Measurements from ENCODE around the gene TCEAL9.
"Not testable (repeated sequence)": the region's sequence is repeated elsewhere in the genome, so short reads cannot be mapped to it uniquely, and the experiment has no call there.

The TCEAL9 gene, protein sequence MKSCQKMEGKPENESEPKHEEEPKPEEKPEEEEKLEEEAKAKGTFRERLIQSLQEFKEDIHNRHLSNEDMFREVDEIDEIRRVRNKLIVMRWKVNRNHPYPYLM

DNA sequence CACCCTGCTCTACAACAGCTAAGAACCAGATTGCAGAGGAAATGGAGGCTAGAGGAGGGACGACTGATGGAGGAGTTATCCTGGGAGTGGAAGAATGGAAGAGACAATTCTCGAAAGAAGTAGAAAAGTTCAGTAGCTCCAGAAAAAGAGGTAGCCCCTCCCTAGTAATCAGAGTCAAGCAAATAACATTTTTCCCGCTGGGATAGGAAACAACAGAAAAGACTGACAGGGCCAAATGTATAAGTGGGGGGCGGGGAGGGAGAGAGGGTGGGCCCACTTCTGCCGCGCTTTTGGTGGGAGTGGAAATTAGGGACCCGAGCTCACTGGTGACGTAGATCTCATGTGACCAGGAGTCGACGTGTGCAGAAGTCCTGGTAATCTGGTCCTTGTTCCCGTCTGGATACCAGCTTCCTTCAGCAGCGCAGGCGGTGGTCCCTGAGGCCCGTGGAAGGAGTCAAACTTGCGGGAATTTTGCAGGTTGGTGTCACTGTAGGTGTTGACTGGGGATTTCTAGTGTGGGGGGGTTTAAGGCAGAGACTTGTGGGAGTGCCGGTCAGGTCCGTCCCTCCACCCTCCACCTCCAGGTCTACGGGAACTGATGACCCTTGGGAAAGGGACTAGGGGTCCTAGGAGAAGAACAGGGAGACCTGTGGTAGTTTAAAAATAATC, at the start of gene TCEAL9:
Gene TCEAL9, plus strand, starts transcription at position 377 of the 669 bp plus-strand sequence. CDS start 1,179 bp downstream, outside the sequence.
- Mint-ChIP-seq H3K9me3 (no peaks in the 10 kb centered on the region), H3K4me1 (peaks cover 9% of the 10 kb centered on the region), H3K4me3 (peak within 1 kb of the TSS; percentile 73), H3K27ac (peak within 1 kb of the TSS; percentile 33), H3K27me3 (peaks cover 22% of the 10 kb centered on the region), H3K36me3 (no peaks in the 10 kb centered on the region)
- no peak for DNase-seq
- CTCF ChIA-PET = no interaction called here

DNA sequence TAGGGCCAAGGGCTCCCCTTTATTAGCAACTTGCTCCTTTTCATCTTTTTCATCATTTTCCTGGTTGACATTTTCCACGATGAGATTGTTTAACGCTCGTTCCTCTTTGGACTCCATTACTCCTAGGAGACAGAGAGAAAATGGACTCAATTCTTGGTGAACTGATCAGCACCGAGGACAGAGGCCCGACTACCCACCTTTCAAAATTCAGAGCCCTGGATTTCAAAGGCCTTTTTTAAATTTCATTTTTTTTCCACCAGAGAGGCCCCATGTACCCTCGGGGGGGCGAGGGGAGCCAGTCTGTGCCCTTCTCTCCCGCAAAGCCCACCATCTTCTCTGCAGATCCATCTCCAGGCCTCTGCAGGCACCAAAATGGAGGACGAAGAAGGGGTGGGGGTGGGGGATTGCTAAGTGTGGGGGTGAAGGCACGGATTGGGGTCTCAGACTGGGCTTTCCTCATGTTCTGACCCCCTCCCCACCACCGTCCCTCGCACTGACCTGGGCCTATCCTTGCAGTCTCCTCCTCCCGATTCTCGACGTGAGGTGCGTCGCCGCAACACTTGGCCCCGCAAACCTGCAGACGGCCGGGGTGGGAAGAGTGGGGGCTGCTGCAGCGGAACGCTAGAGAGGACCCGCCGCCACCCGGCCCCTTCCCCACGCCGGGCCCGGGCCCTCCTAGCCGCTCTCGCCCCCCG, 46.3 kb upstream of the TCEAL9 start:
- CTCF ChIA-PET = no interaction called here
- Mint-ChIP-seq H3K4me1 (peaks cover 6% of the 10 kb centered on the region), H3K4me3 (peak overlapping the region; percentile 40), H3K27me3 (no peaks in the 10 kb centered on the region), H3K9me3 (no peaks in the 10 kb centered on the region), H3K36me3 (peaks cover 5% of the 10 kb centered on the region), H3K27ac (no peak overlapping the region)
- DNase-seq = no peak

DNA sequence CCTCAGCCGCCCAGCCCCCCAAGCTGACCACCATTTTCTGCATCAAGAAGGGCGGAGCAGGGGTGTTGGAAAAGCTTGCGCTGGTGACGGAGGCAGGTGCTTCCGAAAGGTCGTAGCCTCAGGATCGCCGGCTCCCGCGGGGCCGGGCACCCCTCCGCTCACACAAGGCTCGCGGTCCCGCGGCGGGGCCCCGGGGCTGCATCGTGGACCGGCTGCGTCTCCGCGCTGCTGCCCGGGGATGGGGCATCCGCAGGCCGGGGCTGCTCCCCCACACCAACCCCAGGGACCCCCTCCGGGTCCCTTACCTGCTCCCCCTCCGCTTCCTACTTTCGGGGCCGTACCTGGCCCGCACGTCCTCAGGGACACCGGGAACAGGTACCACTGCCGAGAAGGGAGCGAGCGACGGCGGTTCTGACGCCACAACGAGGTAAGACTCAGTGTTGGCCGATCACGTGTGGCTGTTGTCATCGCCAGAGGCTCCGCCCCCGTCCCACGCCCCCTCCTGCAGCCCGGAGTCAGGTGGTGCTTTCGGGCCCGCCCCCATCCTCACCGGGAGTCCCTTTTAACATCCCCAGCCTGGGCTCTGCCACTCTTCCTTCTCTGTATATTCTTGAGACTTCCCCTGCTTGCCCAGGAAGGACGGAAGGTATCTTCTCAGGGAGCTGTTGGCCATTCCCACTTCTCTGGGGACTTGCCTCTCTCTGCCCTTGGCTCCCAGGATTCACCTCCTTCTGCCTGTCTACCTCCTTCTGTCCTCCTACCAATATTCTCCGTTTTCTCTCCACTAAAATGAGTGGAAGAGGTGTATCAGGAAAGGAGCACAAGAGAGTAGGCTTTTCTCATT, 45.5 kb upstream of the TCEAL9 start, which contains the start of gene BEX2:
Gene BEX2, minus strand, starts transcription at position 436 of the 844 bp plus-strand sequence. CDS start 1,014 bp downstream, outside the sequence.
- Mint-ChIP-seq H3K27ac (peak within 1 kb of the TSS; percentile 75), H3K36me3 (peaks cover 5% of the 10 kb centered on the region), H3K4me3 (peak within 1 kb of the TSS; percentile 72), H3K27me3 (no peaks in the 10 kb centered on the region), H3K4me1 (peaks cover 2% of the 10 kb centered on the region), H3K9me3 (no peaks in the 10 kb centered on the region)
- peak; percentile 91 for DNase-seq
- CTCF ChIA-PET = no interaction called here

DNA sequence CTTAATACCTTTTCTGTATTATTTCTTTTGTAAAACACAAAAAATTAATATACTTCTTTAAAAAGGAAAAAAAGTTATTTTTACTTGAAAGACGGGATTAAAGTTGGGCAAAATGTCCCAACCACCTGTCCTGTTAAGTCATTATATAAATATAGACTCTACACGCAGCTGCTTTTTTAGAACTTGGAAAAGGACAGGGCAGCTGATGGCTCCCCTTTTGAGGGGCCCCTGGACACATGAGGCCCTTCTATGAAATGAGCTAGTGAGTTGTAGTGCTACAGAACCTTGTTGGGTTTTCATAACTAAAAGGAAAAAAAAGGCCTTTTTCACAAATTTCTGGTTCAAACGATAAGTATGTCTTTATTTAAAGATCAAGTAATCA, 44.9 kb upstream of the TCEAL9 start:
- Mint-ChIP-seq H3K4me3 (peak overlapping the region; percentile 72), H3K27me3 (no peaks in the 10 kb centered on the region), H3K4me1 (peaks cover 2% of the 10 kb centered on the region), H3K27ac (no peak overlapping the region), H3K9me3 (no peaks in the 10 kb centered on the region), H3K36me3 (peaks cover 5% of the 10 kb centered on the region)
- CTCF ChIA-PET = no interaction called here
- DNase-seq = no peak

DNA sequence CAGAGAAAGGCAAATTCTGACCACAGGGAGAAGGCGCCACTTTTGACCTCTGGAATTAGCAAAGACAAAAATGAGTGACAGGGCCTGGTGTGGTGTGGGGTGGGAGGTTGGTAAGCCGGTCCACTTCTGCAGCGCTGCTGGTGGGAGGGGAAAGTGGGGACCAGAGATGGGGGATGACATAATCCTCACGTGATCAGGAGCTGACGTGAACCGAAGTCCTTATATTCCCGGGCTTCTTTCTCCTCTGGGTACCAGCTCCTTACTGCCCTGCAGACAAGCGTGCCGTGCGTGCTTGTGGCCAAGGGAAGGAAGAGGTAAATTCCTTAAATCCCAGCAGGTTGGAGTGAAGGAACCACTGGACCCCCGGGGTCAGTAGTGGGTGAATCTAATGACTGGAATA, 26.3 kb upstream of the TCEAL9 start, which contains the start of gene TCEAL7:
Gene TCEAL7, plus strand, starts transcription at position 249 of the 400 bp plus-strand sequence. CDS start 1,165 bp downstream, outside the sequence.
- H3K4me3 Mint-ChIP-seq = no peak within 1 kb of the TSS
- H3K27ac Mint-ChIP-seq = no peak within 1 kb of the TSS
- peaks cover 22% of the 10 kb centered on the region for H3K27me3 Mint-ChIP-seq
- no peaks in the 10 kb centered on the region for H3K4me1 Mint-ChIP-seq
- no peaks in the 10 kb centered on the region for H3K36me3 Mint-ChIP-seq
- no peak for DNase-seq
- H3K9me3 Mint-ChIP-seq = no peaks in the 10 kb centered on the region
- CTCF ChIA-PET = no interaction called here

DNA sequence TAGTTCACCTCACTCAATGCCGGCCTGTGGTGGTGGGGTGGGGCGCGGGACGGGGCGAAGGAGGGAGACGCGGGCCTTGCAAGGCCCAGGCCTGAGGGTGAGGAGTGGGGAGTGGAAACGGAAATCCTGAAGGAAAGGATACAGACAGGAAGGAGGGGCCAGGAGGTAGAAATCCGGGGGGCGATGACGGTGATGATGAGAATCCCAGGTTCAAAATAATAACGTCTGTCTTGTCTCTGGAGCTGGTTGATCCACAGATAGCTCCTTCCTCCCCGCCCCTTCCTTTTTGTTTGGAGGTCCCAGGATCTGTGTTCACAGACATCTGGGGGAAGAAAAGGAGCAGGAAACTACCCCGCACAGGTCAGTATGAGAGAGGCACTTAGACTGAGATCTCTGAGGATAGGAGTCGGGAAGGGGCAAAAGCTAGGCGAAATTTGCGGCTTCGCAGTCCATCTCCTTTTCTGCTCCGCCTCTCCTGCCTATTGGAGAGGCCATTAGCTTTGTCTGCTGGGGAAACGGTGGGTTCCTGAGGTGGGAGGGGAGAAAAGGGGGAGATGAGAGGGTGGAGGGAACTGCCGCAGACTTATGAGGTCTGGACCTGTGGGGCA, 25.5 kb upstream of the TCEAL9 start:
- no peak for DNase-seq
- no peaks in the 10 kb centered on the region for H3K9me3 Mint-ChIP-seq
- peaks cover 22% of the 10 kb centered on the region for H3K27me3 Mint-ChIP-seq
- no peaks in the 10 kb centered on the region for H3K4me1 Mint-ChIP-seq
- CTCF ChIA-PET = no interaction called here
- no peaks in the 10 kb centered on the region for H3K36me3 Mint-ChIP-seq
- H3K27ac Mint-ChIP-seq = no peak overlapping the region
- H3K4me3 Mint-ChIP-seq = no peak overlapping the region

DNA sequence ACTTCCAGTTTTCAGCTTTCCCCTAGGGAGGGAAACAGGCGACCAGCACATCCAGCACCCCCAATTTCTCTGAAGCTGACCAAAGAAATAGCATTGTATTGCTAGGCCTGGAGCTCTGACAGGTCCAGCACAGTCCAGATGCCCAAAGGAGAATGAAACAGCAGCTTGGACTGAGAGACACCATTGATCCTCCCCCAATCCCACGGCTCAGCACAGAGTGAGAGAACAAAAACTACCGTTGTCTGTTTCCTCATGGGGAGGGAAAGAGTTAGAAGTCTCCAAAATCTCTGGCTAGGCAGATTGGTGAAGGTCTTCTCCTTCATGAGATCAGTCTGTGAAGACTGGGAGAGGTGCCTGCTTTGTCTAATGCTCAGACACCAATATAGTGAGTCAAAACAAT, 17.6 kb upstream of the TCEAL9 start:
- Mint-ChIP-seq H3K4me3 (no peak overlapping the region), H3K27ac (no peak overlapping the region), H3K27me3 (peaks cover 13% of the 10 kb centered on the region), H3K4me1 (peaks cover 4% of the 10 kb centered on the region), H3K9me3 (no peaks in the 10 kb centered on the region), H3K36me3 (no peaks in the 10 kb centered on the region)
- DNase-seq = no peak
- CTCF ChIA-PET = no interaction called here

DNA sequence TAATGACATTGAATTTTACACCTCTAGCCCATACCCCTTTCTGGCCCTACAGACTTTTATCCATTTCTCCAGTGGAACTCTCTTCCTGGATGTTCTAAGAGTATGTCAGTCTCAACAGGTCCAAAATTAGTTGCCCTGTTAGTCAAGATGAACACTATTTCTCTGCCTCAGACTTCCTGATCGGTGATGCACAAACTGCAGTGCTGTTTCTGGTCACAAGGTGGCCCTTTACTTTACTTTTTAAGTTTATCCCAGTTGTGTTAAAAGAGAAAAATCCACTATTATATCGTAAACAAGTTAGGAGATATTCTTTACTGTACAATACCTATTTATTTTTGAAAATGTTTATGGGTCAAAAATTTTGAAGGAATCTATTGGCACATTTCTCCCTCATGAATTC, 13.2 kb upstream of the TCEAL9 start:
- DNase-seq = peak; percentile 55
- Mint-ChIP-seq H3K27me3 (peaks cover 9% of the 10 kb centered on the region), H3K27ac (no peak overlapping the region), H3K9me3 (no peaks in the 10 kb centered on the region), H3K4me1 (peaks cover 4% of the 10 kb centered on the region), H3K4me3 (no peak overlapping the region), H3K36me3 (no peaks in the 10 kb centered on the region)
- CTCF ChIA-PET = interaction anchor here (0.6 to 1.4 kb wide), 2 partner anchors 62 to 121 kb away, joined by 5 to 7 read pairs; no protein-coding TSS in a partner anchor

DNA sequence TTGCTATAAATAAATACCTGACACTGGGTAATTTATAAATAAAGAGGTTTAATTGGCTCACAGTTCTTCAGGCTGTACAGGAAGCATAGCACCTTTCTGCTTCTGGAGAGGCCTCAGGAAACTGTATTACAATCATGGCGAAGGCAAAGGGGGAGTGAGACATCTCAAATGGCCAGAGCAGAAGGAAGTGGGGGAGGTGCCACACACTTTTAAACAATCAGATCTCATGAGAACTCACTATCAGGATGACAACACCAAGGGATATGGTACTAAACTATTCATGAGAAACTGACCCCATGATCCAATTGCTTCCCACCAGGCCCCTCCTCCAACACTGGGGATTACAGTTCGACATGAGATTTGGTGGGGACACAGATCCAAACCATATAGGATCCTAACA, 11.7 kb upstream of the TCEAL9 start:
- no peaks in the 10 kb centered on the region for H3K9me3 Mint-ChIP-seq
- H3K27me3 Mint-ChIP-seq = peaks cover 7% of the 10 kb centered on the region
- no peak overlapping the region for H3K27ac Mint-ChIP-seq
- no peak for DNase-seq
- no peak overlapping the region for H3K4me3 Mint-ChIP-seq
- CTCF ChIA-PET = no interaction called here
- no peaks in the 10 kb centered on the region for H3K36me3 Mint-ChIP-seq
- peaks cover 4% of the 10 kb centered on the region for H3K4me1 Mint-ChIP-seq

DNA sequence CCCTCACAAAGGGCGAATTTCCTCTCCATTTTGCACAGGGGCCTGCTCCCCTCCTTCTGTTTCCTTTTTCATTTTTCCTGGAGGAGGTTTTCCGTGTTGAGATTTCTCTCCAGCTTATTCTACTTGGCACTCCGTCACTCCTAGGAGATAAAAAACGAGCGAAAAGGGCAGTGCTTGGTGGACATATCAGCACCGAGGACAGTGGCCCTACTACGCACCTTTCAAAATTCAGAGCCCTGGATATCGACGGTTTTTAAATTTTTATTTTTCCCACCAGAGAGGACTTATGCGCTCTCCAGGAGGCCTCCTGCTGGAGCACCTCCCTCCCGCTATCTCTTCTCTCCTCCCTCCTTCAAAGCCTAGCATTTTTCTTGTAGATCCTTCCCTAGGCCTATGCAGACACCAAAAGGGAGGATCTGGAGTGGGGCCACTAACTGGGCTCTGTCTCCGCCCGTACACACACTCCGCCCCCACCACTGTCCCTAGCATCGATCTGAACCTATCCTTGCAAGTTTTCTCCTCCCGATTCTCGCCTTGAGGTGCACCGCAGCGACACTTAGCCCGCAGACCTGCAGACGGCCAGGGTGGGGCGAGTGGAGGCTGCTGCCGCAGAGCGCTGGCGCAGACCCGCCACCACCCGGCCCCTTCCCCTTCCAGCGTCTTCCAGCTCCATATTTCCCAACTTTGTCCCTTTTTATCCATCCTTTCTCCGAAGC, 8.5 kb upstream of the TCEAL9 start:
- H3K9me3 Mint-ChIP-seq = no peaks in the 10 kb centered on the region
- no peak overlapping the region for H3K4me3 Mint-ChIP-seq
- CTCF ChIA-PET = interaction anchor here (0.6 kb wide), 1 partner anchor 19 kb away, joined by 3 read pairs; no protein-coding TSS in a partner anchor
- H3K36me3 Mint-ChIP-seq = no peaks in the 10 kb centered on the region
- DNase-seq = no peak
- H3K27me3 Mint-ChIP-seq = peaks cover 4% of the 10 kb centered on the region
- H3K27ac Mint-ChIP-seq = no peak overlapping the region
- peaks cover 3% of the 10 kb centered on the region for H3K4me1 Mint-ChIP-seq

DNA sequence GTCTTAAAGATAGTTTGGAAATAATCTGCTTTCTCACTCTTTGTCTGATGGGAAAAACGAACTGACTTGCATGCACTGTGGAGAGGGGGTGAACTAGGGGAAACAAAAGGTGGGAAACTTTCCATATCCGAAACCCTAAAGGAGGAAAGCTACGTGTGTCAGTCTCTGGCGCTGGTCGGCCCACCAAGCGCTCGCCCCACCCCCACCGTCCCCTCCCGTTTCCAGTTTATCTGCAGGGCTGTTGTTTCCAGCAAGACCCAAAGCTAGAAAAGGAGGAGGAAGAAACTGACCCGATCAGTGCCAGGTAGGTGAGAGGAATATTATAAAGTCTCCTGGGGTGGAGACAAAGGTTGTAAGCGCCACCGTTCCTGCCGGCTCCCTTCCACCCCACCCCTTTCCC, 552 bp downstream of the TCEAL9 start:
- H3K4me1 Mint-ChIP-seq = peaks cover 9% of the 10 kb centered on the region
- CTCF ChIA-PET = no interaction called here
- no peak for DNase-seq
- peak overlapping the region; percentile 73 for H3K4me3 Mint-ChIP-seq
- H3K9me3 Mint-ChIP-seq = no peaks in the 10 kb centered on the region
- H3K27me3 Mint-ChIP-seq = peaks cover 22% of the 10 kb centered on the region
- H3K27ac Mint-ChIP-seq = no peak overlapping the region
- no peaks in the 10 kb centered on the region for H3K36me3 Mint-ChIP-seq

DNA sequence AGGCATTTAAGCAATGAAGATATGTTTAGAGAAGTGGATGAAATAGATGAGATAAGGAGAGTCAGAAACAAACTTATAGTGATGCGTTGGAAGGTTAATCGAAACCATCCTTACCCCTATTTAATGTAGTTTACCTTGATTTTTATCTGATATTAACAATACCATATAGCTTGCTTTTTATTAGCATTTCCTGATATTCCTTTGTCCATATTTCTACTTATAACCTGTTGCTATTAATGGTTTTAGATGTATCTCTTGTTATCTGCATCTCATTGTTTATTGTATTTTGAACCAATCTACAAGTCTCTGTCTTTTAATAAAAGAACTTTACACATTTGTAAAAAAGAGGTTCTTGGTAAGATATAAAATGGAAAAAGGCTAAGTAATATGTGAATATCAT, 1.6 kb downstream of the TCEAL9 start:
- CTCF ChIA-PET = no interaction called here
- H3K4me1 Mint-ChIP-seq = peaks cover 9% of the 10 kb centered on the region
- H3K4me3 Mint-ChIP-seq = no peak overlapping the region
- no peak overlapping the region for H3K27ac Mint-ChIP-seq
- no peaks in the 10 kb centered on the region for H3K9me3 Mint-ChIP-seq
- no peaks in the 10 kb centered on the region for H3K36me3 Mint-ChIP-seq
- DNase-seq = no peak
- H3K27me3 Mint-ChIP-seq = peaks cover 22% of the 10 kb centered on the region

DNA sequence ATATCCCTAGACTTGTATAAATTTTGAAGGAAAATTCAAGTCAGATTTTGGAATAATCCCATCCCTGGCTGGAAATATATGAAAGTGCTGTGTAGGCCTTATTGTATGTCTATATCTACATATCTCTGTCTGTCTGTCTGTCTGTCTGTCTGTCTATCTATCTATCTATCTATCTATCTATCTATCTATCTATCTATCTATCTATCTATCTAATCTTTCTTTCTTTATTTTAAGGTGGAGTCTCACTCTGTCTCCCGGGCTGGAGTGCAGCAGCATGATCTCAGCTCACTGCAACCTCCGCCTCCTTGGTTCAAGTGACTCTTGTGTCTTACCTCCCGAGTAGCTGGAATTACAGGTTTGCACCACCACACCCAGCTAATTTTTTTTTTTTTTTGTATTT, 3.3 kb downstream of the TCEAL9 start:
- CTCF ChIA-PET = not testable (repeated sequence)

More for the DNA sequence above, 3.3 kb downstream of the TCEAL9 start:
- H3K27ac Mint-ChIP-seq, H3K4me3 Mint-ChIP-seq, H3K9me3 Mint-ChIP-seq, DNase-seq, H3K4me1 Mint-ChIP-seq, H3K36me3 Mint-ChIP-seq: not testable (repeated sequence)
- H3K27me3 Mint-ChIP-seq = peaks cover 22% of the 10 kb centered on the region
